Activated T-helper 1 cell treated with anti-CD3 and anti-CD28 coated beads, Interleukin-2, amount 50 U/mL, for 16 hours (primary cell): ENCODE measurements around the gene STK32C.

Source experiments
- DNase-seq, 2 donors: peaks; one replicate each; pipeline ENCODE4 v3.0.0-alpha.2; 2020; ENCODE audit warnings: low read depth in 1 of 2, low spot score in 1 of 2

The STK32C gene

DNA sequence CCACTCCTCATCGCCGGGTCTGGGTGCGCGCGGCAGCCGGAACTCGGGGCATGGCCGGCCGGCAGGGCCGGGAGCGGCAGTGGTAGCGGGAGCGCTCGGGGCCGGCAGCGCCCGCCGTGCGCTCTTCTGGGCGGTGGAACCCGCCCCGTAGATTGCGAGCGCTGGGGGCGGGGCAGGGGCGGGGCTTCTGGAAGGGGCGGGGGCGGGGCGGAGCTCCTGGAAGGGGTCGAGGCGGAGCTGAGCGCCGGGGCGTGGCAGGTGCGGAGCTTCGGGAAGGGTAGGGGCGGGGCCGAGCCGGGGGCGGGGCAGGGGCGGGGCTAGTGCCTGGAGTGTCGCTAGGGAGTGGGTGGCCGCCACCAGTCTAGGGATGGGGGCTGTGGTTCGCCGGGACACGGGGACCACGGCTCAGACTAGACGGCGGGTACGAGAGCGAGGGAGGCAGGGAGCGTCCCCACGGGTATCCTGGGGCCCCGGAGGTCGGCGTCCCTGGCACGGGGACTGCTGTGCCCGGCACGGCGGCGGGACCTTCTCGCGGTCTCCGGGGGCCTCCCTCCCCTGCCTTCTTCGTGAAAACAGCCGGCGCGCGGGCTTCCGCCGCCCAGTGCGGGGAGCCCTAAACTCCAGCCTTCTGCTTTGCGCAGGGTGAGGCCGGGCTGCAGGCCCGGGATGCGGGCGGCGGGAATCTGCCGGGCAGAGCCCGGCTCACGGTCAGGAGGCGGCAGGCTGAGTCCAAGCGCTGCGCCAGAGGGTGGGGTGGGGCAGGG is at the start of gene STK32C:
Gene STK32C (minus strand): TSS at position 128 of the 764 bp plus-strand sequence. CDS start 117 bp downstream, at position 11.
- DNase-seq, result peak; percentile 76 to 87

DNA sequence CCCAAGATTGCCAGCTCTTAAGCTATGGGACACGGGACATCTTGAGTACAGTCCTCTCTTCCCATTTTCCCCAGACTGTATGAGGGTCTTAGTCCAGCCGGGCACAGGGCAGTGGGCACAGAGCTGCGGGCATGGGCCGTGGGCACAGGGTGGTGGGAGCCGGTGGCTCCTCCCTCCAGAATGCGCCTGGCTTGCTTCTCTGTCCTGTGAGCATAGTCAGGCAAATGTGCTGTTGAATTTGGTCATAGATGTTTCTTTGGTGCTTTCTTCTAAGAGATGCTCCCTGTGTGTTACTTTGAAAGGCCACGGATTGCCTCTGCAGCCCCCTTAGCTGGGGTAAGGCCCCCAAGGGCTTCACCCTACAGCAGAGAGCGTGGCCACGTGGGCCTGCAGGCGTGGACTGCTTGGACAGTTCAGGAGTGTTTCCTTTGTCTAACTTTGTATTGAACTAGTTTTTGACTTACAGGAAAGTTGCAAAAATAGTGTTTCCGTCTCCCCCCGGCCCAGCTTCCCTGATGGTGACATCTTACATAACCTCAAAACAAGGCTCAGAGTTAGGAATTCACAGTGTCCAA is 49.0 kb upstream of the STK32C start:
- DNase-seq, result no peak

GRCh38 chr10:132355754-132356153 is 48.0 kb upstream of the STK32C start:
- DNase-seq, result no peak

DNA sequence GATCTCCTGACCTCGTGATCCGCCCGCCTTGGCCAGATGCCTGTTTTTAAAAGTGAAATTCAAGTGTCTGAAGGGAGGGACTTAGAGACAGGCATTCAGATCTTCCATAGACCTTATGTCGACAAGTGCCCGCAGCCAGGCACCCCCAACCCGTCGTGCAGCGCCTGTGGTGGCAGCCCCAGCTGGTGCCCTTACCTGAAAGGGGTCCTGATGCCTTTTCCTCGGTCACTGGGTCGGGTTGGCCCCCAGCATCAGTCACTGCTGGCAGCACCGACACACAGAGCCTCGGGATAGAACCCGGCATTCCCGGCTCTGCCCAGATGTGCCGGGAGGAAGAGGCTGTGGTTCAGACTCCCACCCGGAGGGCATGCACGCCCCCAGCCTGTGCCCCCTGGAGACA is 47.5 kb upstream of the STK32C start:
- DNase-seq, result no peak

DNA sequence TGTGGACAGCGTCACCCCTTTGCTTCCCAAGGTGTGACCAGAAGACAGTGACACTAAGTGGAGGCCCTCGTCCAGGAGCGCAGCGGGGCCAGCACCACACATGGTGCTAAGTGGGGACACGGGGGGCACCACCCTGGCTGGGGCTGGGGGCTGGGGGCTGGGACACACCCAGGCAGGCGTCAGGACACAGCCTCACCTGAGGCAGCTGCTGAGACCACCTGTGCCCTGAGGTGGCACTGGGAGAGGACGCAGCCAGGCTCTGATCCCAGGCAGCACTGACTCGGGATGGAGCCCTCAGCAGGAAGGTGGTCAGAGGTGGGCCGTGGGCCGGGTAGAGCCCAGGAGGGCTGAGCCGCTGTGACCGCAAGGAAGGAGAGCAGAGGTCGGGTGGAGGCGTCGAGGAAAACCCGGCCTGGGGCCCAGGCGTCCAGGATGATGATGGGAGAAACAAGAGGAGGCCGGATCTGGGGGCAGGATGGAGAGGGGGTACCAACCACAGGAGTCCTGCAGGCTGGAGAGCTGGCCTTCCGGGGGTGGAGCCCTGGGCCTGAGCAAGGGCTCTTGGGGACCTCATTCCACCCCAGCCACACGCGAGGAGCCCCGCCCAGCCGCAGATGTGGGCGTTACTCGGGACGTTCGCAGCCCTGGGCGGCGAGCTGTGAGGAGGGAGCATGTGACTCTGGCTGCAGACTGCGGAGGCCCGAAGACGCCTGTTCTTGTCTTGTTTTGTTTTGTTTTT is 46.8 kb upstream of the STK32C start:
- no peak for DNase-seq

DNA sequence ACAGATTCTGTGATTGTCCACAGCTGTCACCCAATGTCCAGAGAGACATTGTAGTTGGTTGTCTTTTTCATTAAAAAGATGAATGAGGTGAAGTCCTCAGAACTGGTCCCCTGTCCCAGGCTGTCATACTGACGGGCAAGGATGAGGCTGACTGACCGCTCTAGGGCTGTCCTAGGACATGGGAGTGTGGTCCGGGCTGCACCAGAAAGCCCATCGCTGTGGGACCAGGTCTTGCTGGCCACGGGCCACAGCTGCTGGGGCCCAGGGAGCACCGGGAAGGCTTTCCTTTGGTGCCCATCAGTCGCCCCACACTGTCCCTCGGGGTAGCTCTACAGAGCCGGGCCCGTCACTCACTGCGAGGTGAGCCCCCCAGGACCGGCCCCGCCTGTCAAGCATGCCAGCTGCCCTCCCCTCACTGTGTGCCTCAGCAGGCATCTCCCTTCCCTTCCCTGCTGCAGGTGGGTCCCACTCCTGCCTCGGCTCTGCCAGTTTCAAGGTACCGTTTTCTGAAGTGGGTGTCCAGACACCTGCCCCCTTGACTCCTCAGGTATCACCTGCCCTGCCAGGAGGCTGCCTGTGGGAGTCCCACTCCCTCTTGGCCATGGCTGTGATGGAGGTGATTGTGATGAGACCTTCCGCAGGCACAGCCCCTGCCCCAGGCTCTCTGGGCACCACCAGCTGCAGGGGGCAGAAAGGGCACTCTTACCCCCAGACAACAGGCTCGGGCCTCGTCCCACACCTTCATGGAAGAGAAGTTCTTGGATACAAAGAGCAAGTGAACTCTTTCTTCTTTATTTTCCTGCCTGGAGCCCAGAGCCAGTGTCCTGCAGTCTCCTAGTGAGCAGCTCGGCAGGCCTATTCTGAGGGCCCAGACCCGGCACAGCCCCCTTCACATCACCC is 46.0 kb upstream of the STK32C start:
- no peak for DNase-seq

DNA sequence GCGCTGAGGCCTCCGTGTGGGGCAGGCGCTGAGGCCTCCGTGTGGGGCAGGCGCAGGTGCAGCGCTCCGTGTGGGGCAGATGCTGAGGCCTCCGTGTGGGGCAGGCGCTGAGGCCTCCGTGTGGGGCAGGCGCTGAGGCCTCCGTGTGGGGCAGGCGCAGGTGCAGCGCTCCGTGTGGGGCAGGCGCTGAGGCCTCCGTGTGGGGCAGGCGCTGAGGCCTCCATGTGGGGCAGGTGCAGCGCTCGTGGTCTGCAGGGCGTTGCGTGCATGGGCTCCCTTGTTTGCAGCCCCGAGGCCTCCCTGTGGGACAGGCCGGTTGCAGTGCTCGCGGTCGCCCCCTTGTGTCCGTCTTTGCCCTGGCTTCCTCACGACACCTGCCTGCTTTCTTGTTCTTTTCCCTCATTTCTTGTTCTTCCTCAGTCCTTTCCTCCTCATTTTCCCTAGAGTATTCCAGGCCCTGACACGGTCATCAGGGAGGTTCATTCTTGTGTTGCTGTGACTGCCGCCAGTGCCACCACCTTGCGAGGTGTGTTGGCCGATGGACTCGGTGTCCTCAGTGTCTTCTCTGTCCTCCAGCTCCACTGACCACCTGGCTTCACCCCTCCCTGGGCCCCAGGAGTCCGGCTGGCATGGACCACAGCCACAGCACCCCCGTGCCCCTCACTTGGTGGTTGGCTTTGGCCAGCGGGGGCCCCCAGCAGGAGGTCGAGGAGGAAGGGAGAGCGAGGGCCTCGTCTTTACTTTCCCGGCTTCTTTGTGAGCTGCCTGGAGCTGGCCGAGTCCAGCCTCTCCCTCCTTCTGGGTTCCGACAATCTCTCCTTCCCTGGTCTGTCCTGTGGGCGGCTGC is 44.9 kb upstream of the STK32C start:
- DNase-seq, result peak; percentile 57 to 65

DNA sequence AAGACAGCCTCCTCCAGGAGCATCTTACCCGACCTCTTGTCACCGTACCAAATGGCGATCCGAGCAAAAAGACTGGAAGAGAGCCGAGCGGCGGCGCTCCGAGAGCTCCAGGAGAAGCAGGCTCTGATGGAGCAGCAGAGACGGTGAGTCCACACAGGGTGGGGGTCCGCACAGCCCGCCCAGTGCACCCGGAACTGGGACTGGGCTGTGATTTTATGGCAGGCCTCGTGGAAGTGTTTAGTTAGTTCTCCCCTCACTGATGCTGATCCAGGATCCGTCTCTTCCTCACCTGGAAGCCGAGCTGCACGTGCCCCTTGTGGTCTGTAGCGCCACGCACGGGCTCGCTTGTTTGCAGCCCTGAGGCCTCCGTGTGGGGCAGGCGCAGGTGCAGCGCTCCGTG is 43.9 kb upstream of the STK32C start:
- no peak for DNase-seq

DNA sequence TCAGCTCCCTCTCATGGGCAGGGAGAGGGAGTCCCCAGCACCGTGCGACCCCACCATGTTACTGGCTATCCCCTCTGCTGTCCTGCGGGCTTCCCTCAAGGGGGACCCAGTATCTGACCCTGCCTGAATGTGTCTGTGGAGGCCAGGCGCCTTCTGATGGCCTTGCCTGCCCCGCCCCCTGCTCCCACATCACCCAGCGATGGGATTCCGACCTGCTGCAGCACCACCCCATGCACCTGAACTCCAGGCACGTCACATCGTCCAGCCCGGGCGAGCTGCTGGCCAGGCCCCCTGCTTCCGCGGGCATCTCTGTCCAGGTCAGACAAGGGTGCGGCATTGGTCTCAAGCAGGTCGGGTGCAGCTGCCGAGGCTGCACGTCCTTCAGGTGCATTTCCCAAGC is 43.2 kb upstream of the STK32C start:
- no peak for DNase-seq

- no peak for DNase-seq
Observed at GRCh38 chr10:132350391-132350790, 42.6 kb upstream of the STK32C start.

GRCh38 chr10:132349766-132350165 is 42.0 kb upstream of the STK32C start:
- no peak for DNase-seq

GRCh38 chr10:132347931-132348267 is 40.1 kb upstream of the STK32C start:
- no peak for DNase-seq

- DNase-seq, result no peak
Observed at GRCh38 chr10:132347211-132347930, 39.6 kb upstream of the STK32C start.

DNA sequence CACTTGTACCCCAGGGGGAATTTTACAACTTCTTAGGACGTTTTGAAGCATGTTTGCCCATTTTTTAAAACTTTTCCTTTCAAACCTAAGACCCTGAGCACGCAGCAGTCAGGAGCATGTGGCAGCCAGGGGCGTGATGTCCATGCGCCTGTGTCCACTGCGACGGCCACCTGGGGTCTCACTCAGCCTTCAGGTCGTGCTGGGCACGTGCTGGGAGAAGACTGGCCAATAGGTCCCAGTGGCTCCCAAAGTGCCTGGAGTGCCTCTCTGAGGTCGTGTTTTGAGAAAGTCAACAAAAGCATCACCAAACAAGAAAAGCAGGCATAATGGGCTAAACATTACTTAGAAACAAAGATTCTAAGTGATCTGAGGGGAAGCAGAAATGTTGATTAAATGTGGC is 39.1 kb upstream of the STK32C start:
- no peak for DNase-seq

GRCh38 chr10:132345345-132345744 is 37.6 kb upstream of the STK32C start:
- DNase-seq, result no peak

DNA sequence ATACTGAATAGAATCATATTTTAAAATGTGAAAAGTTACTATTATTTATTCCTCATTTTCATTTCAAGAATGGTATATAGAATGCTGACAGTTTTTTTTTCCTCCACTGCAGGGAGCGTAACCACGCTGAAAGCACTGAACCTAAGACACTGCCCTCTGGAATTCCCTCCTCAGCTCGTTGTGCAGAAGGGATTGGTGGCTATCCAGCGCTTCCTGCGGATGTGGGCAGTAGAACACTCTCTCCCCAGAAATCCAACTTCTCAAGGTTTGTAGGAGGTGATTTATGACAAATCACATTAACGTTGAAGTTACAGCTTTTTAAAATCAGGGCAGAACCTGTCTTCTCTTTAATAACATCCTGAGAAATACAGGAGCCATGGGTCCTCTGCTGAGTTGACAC is 36.6 kb upstream of the STK32C start:
- no peak for DNase-seq

DNA sequence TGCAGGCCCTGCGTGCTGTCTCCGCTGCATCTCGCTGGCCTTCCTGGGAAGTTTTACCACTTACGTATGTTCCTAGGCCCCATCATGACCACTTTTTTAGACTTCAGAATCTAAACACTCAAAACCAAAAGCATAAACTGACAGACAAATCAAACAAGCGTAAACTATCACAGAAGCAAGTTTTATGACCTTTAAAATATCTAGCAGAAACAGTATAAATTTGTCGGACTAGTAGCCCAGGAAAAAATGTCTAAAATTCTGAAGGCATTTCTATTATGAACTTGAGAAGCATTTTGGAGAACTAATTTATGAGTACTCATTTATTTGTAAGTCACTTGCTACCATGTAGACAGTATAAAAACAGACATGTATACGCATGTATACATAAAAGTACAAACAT is 34.8 kb upstream of the STK32C start:
- no peak for DNase-seq

DNA sequence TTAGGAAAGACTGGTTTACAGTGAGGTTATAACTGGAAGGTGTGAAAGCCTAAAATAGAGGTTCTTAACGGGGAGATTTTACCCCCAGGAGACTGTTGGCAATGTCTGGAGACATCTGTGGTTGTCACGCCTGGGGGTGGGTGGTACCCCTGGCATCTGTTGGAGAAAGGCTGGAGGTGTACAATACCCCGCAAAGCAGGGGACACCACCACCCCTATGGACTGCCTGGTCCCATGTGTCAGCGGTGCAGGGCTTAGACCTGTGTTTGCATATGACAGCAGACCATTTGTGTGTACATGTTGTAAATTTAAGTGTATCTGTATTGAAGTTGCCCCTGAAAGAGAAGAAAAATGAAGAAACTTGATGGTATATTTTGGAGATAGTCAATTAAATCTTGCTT is 34.0 kb upstream of the STK32C start:
- no peak for DNase-seq

GRCh38 chr10:132341017-132341416 is 33.3 kb upstream of the STK32C start:
- DNase-seq, result no peak

- DNase-seq, result no peak
Observed at GRCh38 chr10:132339276-132339675, 31.5 kb upstream of the STK32C start.
